ACC112 (cell line): ENCODE data around the gene TASOR.
"Not testable (repeated sequence)": the region's sequence is repeated elsewhere in the genome, so short reads cannot be mapped to it uniquely, and the experiment has no call there.

ENCODE experiments used
- H2AFZ ChIP-seq: fragments of 200-600 bp; sonication (generic); one replicate; pipeline ENCODE4 v1.6.0; 2017; ENCODE audit warnings: antibody characterized with exemption, low read length; ENCODE audit not compliant: unreplicated experiment
- H3K27ac ChIP-seq: fragments of 200-600 bp; sonication (generic); 2 replicates; pipeline ENCODE4 v1.5.1; 2014; ENCODE audit warnings: low read depth, mild to moderate bottlenecking, antibody characterized with exemption, low read length, moderate library complexity
- H3K27me3 ChIP-seq: fragments of 200-600 bp; sonication (generic); 2 replicates; pipeline ENCODE4 v1.6.1; 2014; ENCODE audit warnings: mild to moderate bottlenecking, antibody characterized with exemption, low read length, moderate library complexity, mixed read lengths; ENCODE audit not compliant: insufficient read depth
- H3K36me3 ChIP-seq: fragments of 200-600 bp; sonication (generic); 2 replicates; pipeline ENCODE4 v1.6.1; 2016; ENCODE audit warnings: mild to moderate bottlenecking, antibody characterized with exemption, low read length, moderate library complexity, mixed read lengths; ENCODE audit not compliant: insufficient read depth
- H3K4me1 ChIP-seq: fragments of 200-600 bp; sonication (generic); one replicate; pipeline ENCODE4 v1.6.1; 2016; ENCODE audit warnings: low read length, mixed read lengths; ENCODE audit not compliant: insufficient read depth, unreplicated experiment, control insufficient read depth
- H3K4me3 ChIP-seq: fragments of 200-600 bp; sonication (generic); 2 replicates; pipeline ENCODE4 v1.5.1; 2014; ENCODE audit warnings: mild to moderate bottlenecking, low read depth, low read length
- H3K79me2 ChIP-seq: fragments of 200-600 bp; sonication (generic); one replicate; pipeline ENCODE4 v1.6.0; 2016; ENCODE audit warnings: low read length; ENCODE audit not compliant: control insufficient read depth, unreplicated experiment, insufficient read depth

Gene TASOR

GRCh38 chr3:56683122-56683817 is at the start of gene TASOR:
TSS of gene TASOR (minus strand) at chr3:56683265. CDS start at chr3:56683006, 259 bp downstream.
- Histone ChIP-seq H2AFZ (peak within 1 kb of the TSS; percentile 96), H3K4me1 (peaks cover 24% of the 10 kb centered on the region), H3K27me3 (no peaks in the 10 kb centered on the region), H3K27ac (peak within 1 kb of the TSS; percentile 88), H3K79me2 (peaks cover 45% of the 10 kb centered on the region), H3K4me3 (peak within 1 kb of the TSS; percentile 85), H3K36me3 (peaks cover 26% of the 10 kb centered on the region)

- Histone ChIP-seq H3K27ac (no peak overlapping the region), H3K4me1 (no peaks in the 10 kb centered on the region), H3K4me3 (no peak overlapping the region), H2AFZ (no peak overlapping the region), H3K36me3 (no peaks in the 10 kb centered on the region), H3K79me2 (no peaks in the 10 kb centered on the region), H3K27me3 (no peaks in the 10 kb centered on the region)
Measured at GRCh38 chr3:56732109-56732508, 49.0 kb upstream of the TASOR start.

GRCh38 chr3:56725175-56725574 is 42.1 kb upstream of the TASOR start:
- Histone ChIP-seq H3K79me2 (no peaks in the 10 kb centered on the region), H3K36me3 (no peaks in the 10 kb centered on the region), H3K27me3 (no peaks in the 10 kb centered on the region), H3K27ac (no peak overlapping the region), H3K4me3 (no peak overlapping the region), H3K4me1 (no peaks in the 10 kb centered on the region), H2AFZ (no peak overlapping the region)

GRCh38 chr3:56724676-56725075 is 41.6 kb upstream of the TASOR start:
- no peaks in the 10 kb centered on the region for H3K27me3 ChIP-seq
- no peak overlapping the region for H3K27ac ChIP-seq
- no peaks in the 10 kb centered on the region for H3K36me3 ChIP-seq
- no peaks in the 10 kb centered on the region for H3K79me2 ChIP-seq
- no peak overlapping the region for H3K4me3 ChIP-seq
- H3K4me1 ChIP-seq: no peaks in the 10 kb centered on the region
- no peak overlapping the region for H2AFZ ChIP-seq

GRCh38 chr3:56720849-56721248 is 37.8 kb upstream of the TASOR start:
- Histone ChIP-seq H3K4me1 (no peaks in the 10 kb centered on the region), H3K36me3 (no peaks in the 10 kb centered on the region), H2AFZ (no peak overlapping the region)

GRCh38 chr3:56718809-56719208 is 35.7 kb upstream of the TASOR start:
- H3K36me3 ChIP-seq, H3K27ac ChIP-seq: not testable (repeated sequence)

More at GRCh38 chr3:56720849-56721248, 37.8 kb upstream of the TASOR start:
- H3K4me3 ChIP-seq: no peak overlapping the region
- H3K27me3 ChIP-seq: no peaks in the 10 kb centered on the region
- no peak overlapping the region for H3K27ac ChIP-seq
- no peaks in the 10 kb centered on the region for H3K79me2 ChIP-seq

GRCh38 chr3:56711344-56711743 is 28.3 kb upstream of the TASOR start:
- H3K79me2 ChIP-seq: no peaks in the 10 kb centered on the region
- no peaks in the 10 kb centered on the region for H3K4me1 ChIP-seq
- H3K27me3 ChIP-seq: no peaks in the 10 kb centered on the region
- H3K36me3 ChIP-seq: no peaks in the 10 kb centered on the region
- H3K4me3 ChIP-seq: no peak overlapping the region
- no peak overlapping the region for H2AFZ ChIP-seq
- H3K27ac ChIP-seq: no peak overlapping the region

More at GRCh38 chr3:56718809-56719208, 35.7 kb upstream of the TASOR start:
- not testable (repeated sequence) for H3K4me3 ChIP-seq, H3K79me2 ChIP-seq, H2AFZ ChIP-seq, H3K4me1 ChIP-seq, H3K27me3 ChIP-seq

- H3K4me3 ChIP-seq, H3K27ac ChIP-seq: not testable (repeated sequence)
Measured at GRCh38 chr3:56707412-56707811, 24.3 kb upstream of the TASOR start.

GRCh38 chr3:56706629-56707028 is 23.6 kb upstream of the TASOR start:
- H3K27me3 ChIP-seq: no peaks in the 10 kb centered on the region
- no peak overlapping the region for H3K4me3 ChIP-seq
- no peaks in the 10 kb centered on the region for H3K79me2 ChIP-seq
- no peak overlapping the region for H2AFZ ChIP-seq
- H3K27ac ChIP-seq: no peak overlapping the region
- no peaks in the 10 kb centered on the region for H3K36me3 ChIP-seq
- no peaks in the 10 kb centered on the region for H3K4me1 ChIP-seq

More at GRCh38 chr3:56707412-56707811, 24.3 kb upstream of the TASOR start:
- H2AFZ ChIP-seq, H3K36me3 ChIP-seq, H3K4me1 ChIP-seq, H3K27me3 ChIP-seq, H3K79me2 ChIP-seq: not testable (repeated sequence)

- no peak overlapping the region for H3K4me3 ChIP-seq
- H2AFZ ChIP-seq: no peak overlapping the region
- no peaks in the 10 kb centered on the region for H3K79me2 ChIP-seq
- no peaks in the 10 kb centered on the region for H3K36me3 ChIP-seq
- no peak overlapping the region for H3K27ac ChIP-seq
- H3K4me1 ChIP-seq: no peaks in the 10 kb centered on the region
- no peaks in the 10 kb centered on the region for H3K27me3 ChIP-seq
Measured at GRCh38 chr3:56704706-56705105, 21.6 kb upstream of the TASOR start.

GRCh38 chr3:56702490-56703315 is 19.6 kb upstream of the TASOR start:
- Histone ChIP-seq H2AFZ (no peak overlapping the region), H3K27me3 (no peaks in the 10 kb centered on the region), H3K27ac (no peak overlapping the region), H3K36me3 (no peaks in the 10 kb centered on the region), H3K4me1 (no peaks in the 10 kb centered on the region), H3K4me3 (no peak overlapping the region), H3K79me2 (no peaks in the 10 kb centered on the region)
